Measurements from ENCODE around the gene TENM4.

GRCh38 chr11:79367844-79368243 is 73.0 kb downstream of the TENM4 start:
- TF ChIP-seq TAF1 (IDR thresholded peaks at IDR 0.05; ENCODE audit: borderline replicate concordance, insufficient read depth, low read length) (no peak), SIN3A (IDR thresholded peaks at IDR 0.05; ENCODE audit: borderline replicate concordance, insufficient read depth, low read length) (no peak), POLR2AphosphoS5 (IDR thresholded peaks at IDR 0.05; ENCODE audit: low read depth, low read length) (no peak), REST (IDR thresholded peaks at IDR 0.05; ENCODE audit: insufficient read depth in 1 of 2, low read depth in 2 of 2, low read length in 2 of 2) (no peak)
